ENCODE measurements around the gene ATP5ME. TPM values are rescaled to one million over a fixed set of nuclear protein-coding genes. Genes with fewer than 3 reads are reported as not detected.

The ATP5ME gene
- polyA plus RNA-seq, 3 donors = 163 to 397 (median 367) TPM

- 57% methylated on average over 19 of the region's 29 CpGs for WGBS (ENCODE audit: insufficient coverage)
- no peak overlapping the region for H3K4me2 ChIP-seq (replicated peaks; ENCODE audit: extremely low read depth, low read length, poor library complexity, severe bottlenecking)
- no peaks in the 10 kb centered on the region for H4K20me1 ChIP-seq (ENCODE audit: insufficient read depth, low read length)
- no peaks in the 10 kb centered on the region for H3K27me3 ChIP-seq (ENCODE audit: control insufficient read depth in 2 of 2, insufficient read depth in 2 of 2, low read length in 2 of 2)
- H3K27ac Mint-ChIP-seq = no peak overlapping the region
- H3K9ac ChIP-seq (ENCODE audit: insufficient read depth, low read length, poor library complexity, severe bottlenecking) = no peak overlapping the region
- no peaks in the 10 kb centered on the region for H3K4me1 ChIP-seq (ENCODE audit: control insufficient read depth in 1 of 2, insufficient read depth in 2 of 2, low read length in 2 of 2)
- H2AFZ ChIP-seq (ENCODE audit: insufficient read depth, low read depth, low read length, poor library complexity, severe bottlenecking) = no peak overlapping the region
- no peak overlapping the region for H3K4me3 Mint-ChIP-seq
- no peak overlapping the region for H3K27ac ChIP-seq (ENCODE audit: low read depth in 1 of 2, low read length in 2 of 2)
- DNase-seq = no peak
- no peak for TF ChIP-seq CTCF (IDR thresholded peaks at IDR 0.05)
- no peak overlapping the region for H3K4me3 ChIP-seq (replicated peaks in 1 of 3; ENCODE audit: low read depth in 2 of 3, low read length in 3 of 3)
- intact Hi-C loops (cut with micrococcal nuclease) = no loop called here
- H3K36me3 Mint-ChIP-seq = no peaks in the 10 kb centered on the region
- H3K79me2 ChIP-seq (ENCODE audit: insufficient read depth, low read length) = no peaks in the 10 kb centered on the region
- H3K4me1 Mint-ChIP-seq = peaks cover 3% of the 10 kb centered on the region
- peaks cover 0 to 10% (median under 1%) of the 10 kb centered on the region in 7 donors for H3K9me3 Mint-ChIP-seq
- no peaks in the 10 kb centered on the region for H3K9me3 ChIP-seq (replicated peaks in 1 of 2; ENCODE audit: control insufficient read depth in 1 of 2, insufficient read depth in 1 of 2, low read length in 2 of 2)
- peaks cover 2 to 4% (median 3%) of the 10 kb centered on the region in 3 donors for H3K27me3 Mint-ChIP-seq (ENCODE audit: low read depth in 3 of 3)
- H3K36me3 ChIP-seq (replicated peaks in 1 of 2; ENCODE audit: control insufficient read depth in 1 of 2, insufficient read depth in 2 of 2, low read length in 2 of 2) = no peaks in the 10 kb centered on the region
Measured at GRCh38 chr4:623914-624566, 50.0 kb downstream of the ATP5ME start.

GRCh38 chr4:622996-623913 lies 50.8 kb downstream of the ATP5ME start:
- Mint-ChIP-seq H3K9me3 (peaks cover 0 to 11% (median 2%) of the 10 kb centered on the region in 7 donors), H3K27me3 (ENCODE audit: low read depth in 3 of 3) (peaks cover 2 to 4% (median 3%) of the 10 kb centered on the region in 3 donors), H3K36me3 (no peaks in the 10 kb centered on the region), H3K4me3 (no peak overlapping the region), H3K4me1 (peaks cover 3% of the 10 kb centered on the region), H3K27ac (no peak overlapping the region)
- intact Hi-C loops (cut with micrococcal nuclease) = no loop called here
- no peak overlapping the region for H3K4me3 ChIP-seq (replicated peaks in 1 of 3; ENCODE audit: low read depth in 2 of 3, low read length in 3 of 3)
- H3K36me3 ChIP-seq (replicated peaks in 1 of 2; ENCODE audit: control insufficient read depth in 1 of 2, insufficient read depth in 2 of 2, low read length in 2 of 2) = no peaks in the 10 kb centered on the region
- no peaks in the 10 kb centered on the region for H3K4me1 ChIP-seq (ENCODE audit: control insufficient read depth in 1 of 2, insufficient read depth in 2 of 2, low read length in 2 of 2)
- no peaks in the 10 kb centered on the region for H4K20me1 ChIP-seq (ENCODE audit: insufficient read depth, low read length)
- no peaks in the 10 kb centered on the region for H3K27me3 ChIP-seq (ENCODE audit: control insufficient read depth in 2 of 2, insufficient read depth in 2 of 2, low read length in 2 of 2)
- H3K4me2 ChIP-seq (replicated peaks; ENCODE audit: extremely low read depth, low read length, poor library complexity, severe bottlenecking) = no peak overlapping the region
- TF ChIP-seq CTCF (IDR thresholded peaks at IDR 0.05) = no peak
- H3K9ac ChIP-seq (ENCODE audit: insufficient read depth, low read length, poor library complexity, severe bottlenecking) = no peak overlapping the region
- no peaks in the 10 kb centered on the region for H3K79me2 ChIP-seq (ENCODE audit: insufficient read depth, low read length)
- DNase-seq = no peak
- H3K9me3 ChIP-seq (replicated peaks in 1 of 2; ENCODE audit: control insufficient read depth in 1 of 2, insufficient read depth in 1 of 2, low read length in 2 of 2) = no peaks in the 10 kb centered on the region
- no peak overlapping the region for H2AFZ ChIP-seq (ENCODE audit: insufficient read depth, low read depth, low read length, poor library complexity, severe bottlenecking)
- WGBS (ENCODE audit: insufficient coverage) = 82% methylated on average over 13 of the region's 24 CpGs
- no peak overlapping the region for H3K27ac ChIP-seq (ENCODE audit: low read depth in 1 of 2, low read length in 2 of 2)

Other genes starting within 250 kb of the ATP5ME start
- gene ZNF721, start 175.1 kb downstream of the ATP5ME start, polyA plus RNA-seq = 10 to 100 TPM; 11.6 to 14.8 (median 12.5) TPM
- 10 to 100 TPM; 18.4 to 45.9 (median 23.6) TPM for gene PIGG, start 175.1 kb downstream of the ATP5ME start, polyA plus RNA-seq
- not detected for gene TMEM271, start 98.0 kb downstream of the ATP5ME start, polyA plus RNA-seq
- gene PDE6B, start 48.7 kb downstream of the ATP5ME start, polyA plus RNA-seq = 1 to 10 TPM; 3.7 to 6.3 (median 4.6) TPM
- gene MYL5, start 266 bp upstream of the ATP5ME start, polyA plus RNA-seq = 10 to 100 TPM in 1 of 3 donors, 1 to 10 TPM in 2; 4.2 to 12.6 (median 7.2) TPM
- 10 to 100 TPM in 2 of 3 donors, 1 to 10 TPM in 1; 9.5 to 29.8 (median 11.1) TPM for gene SLC49A3, start 14.9 kb upstream of the ATP5ME start, polyA plus RNA-seq
- 100 to 1,000 TPM in 1 of 3 donors, 1 to 10 TPM in 2; 7.0 to 163 (median 8.3) TPM for gene PCGF3, start 31.6 kb upstream of the ATP5ME start, polyA plus RNA-seq
- not detected for gene CPLX1, start 151.9 kb upstream of the ATP5ME start, polyA plus RNA-seq